T-helper 22 cell (primary cell): ENCODE measurements around the gene ZKSCAN4.

Source experiments
- DNase-seq: peaks from one replicate; pipeline ENCODE4 v3.0.0-alpha.2; 2020; ENCODE audit warnings: low read depth

Gene ZKSCAN4

DNA sequence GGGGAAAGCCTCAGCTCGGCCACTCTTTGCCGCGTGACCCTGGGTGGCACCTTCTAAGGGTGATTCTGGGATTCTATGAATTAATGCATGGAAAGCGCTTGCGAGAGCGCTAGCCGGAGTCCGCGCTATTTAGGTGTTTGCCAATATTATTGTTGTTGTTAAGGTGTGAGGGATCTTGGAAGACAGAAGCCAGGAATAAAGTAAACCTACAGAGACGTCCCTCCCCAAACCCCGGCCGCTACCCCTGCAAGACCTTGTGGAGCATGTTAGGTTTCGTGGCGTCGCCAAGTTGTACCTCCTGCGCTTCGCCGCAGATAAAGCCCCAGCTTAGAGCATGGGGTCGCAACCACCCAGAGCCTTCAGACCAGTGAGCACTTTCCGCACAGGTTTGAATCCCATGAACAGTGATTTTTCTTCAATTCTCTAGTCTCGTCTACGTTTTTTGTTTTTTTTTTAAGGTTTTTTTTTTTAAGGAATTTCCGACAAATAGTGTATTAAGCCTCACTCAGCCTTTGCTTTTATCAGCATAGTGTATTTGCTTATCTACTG is 43.9 kb downstream of the ZKSCAN4 start:
- no peak for DNase-seq

DNA sequence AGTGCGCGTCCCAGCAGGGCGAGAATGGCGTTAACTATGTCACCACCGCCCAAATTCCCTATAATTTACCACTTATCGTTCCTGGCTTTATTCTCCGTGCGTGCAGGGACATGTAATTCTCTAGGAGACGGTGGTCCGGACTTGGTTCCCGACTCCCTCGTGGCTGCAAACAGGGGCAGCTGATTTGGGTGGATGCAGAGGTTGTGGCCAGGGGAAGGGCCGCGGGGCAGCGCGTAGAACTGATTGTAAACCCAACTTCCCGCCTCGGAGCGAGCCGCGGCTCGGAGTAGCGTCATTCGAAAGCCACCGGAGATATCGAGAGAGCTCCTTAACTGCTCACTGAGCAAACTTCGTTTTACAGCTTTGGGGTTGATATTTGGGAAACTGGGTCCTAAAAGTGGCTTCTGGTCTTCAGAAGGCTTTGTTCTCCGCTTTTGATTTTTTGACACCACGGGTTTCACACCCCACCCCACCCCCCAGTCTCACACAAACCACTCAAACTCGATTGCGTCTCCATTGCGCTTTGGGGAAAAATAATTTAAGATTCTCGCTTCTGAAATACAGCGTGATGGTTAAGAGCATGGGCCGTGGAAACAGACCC is 44.5 kb downstream of the ZKSCAN4 start:
- DNase-seq, result no peak

DNA sequence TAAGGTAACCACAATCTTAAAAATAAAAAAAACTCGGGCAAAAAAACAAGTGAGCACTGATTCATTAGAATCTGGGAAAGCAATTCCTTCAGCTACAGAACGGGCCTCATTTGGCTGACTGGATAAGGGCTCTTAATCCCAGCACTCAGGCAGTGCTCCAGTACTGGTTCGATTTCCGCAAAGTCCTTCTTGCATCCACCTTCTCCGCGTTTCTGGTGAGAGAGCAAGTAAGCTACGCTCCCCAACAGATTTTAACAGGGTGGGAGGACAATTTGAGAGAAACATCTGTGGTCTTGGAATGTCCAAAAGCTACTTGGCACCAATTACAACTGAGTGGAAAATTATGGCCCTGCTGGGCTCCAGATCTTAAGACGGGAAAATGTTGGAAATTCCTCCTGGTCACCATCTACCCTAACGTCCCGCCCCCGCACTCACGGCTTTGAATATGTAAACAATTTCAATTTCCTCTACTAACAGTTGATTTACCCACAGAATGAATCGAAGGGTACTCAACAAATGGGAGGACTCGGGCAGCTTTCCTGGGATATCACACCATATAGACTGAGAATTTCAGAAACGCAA is 45.0 kb downstream of the ZKSCAN4 start:
- no peak for DNase-seq

DNA sequence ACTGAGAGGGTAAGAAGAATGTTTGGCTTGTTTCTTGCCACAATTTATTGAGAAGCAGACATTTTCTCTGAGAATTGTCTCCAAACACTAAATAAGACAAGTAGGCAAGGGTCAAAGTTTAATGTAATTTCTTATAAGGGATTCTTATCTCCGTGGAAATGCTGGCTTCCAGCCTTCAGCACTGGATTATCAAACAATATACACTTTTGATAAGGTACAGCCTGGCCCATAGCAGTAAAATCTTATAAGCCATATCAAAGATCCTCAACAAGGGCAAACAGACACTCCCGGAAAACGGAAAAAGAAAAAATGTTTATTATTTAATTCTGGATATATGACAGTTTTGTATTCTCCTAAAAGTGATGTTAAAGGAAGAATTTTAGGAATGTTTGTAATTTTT is 45.5 kb downstream of the ZKSCAN4 start:
- no peak for DNase-seq

DNA sequence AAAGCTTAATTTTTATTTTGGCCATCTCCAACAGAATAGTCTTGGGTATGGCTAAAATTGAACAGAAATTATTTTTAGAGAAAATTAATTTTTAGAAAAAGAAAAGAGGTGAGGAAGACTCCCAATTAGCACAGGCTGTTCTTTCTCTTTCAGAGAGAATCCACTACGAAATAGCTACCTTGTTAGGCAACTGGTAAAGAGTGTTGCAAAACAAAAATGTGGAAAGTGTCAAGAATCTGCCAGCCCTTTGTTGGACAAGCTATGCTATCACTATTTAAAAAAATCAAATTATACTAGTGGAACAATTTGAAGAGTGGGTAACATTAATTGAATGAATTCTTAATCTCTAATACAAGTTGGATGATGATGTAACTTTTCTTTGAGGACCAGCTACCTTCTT is 46.2 kb downstream of the ZKSCAN4 start:
- DNase-seq, result no peak

DNA sequence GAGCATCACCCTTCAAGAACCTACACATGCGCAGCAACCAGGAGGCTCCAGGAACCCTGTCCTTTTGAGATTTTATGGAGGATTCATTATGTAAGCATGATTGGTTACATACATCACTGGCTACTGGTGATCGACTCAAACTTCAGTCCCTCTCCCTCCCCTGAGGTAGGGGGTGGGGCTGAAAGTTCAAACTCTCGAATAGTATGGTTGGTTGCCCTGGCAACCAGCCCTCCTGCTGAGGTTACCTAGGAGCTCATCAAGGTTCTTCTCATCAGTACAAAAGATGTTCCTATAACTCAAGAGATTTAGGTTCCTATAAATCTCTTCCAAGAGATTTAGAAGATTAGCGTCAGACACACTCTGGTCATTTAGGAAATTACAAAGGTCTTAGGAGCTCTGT is 48.9 kb downstream of the ZKSCAN4 start:
- no peak for DNase-seq

DNA sequence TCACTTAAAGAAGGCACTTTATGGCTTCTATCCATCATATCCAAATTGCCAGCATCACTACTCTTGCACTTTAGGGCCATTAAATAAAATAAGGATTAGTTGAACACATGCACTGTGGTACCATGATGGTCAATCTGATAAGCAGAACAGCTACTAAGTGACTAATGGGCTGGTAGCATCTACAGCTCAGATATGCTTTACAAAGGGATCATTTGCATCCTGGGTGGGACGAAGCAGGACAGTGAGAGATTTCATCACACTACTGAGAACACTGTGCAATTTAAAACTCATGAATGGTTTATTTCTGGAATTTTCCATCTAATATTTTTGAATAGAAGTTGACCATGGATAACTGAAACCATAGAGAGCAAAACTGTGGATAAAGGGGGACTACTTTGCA is 52.0 kb downstream of the ZKSCAN4 start:
- DNase-seq, result no peak
